Measurements from ENCODE around the gene EEF1G. TPM values are rescaled to one million over a fixed set of nuclear protein-coding genes. Genes with fewer than 3 reads are reported as not detected.

Gene EEF1G
- total RNA-seq, 1 donor from 2014 or later = 958 TPM

- Histone ChIP-seq H3K9me3 (replicated peaks) (no peaks in the 10 kb centered on the region), H3K4me3 (no peak overlapping the region), H3K27ac (replicated peaks) (no peak overlapping the region), H3K4me1 (peaks cover 36% of the 10 kb centered on the region), H3K36me3 (peaks cover 37% of the 10 kb centered on the region), H3K27me3 (ENCODE audit: low read depth) (no peaks in the 10 kb centered on the region)
- intact Hi-C loops (cut with micrococcal nuclease) = no loop called here
- TF ChIP-seq CTCF (IDR thresholded peaks at IDR 0.05; ENCODE audit: borderline replicate concordance) = no peak
- DNase-seq = no peak
These were observed 31.8 kb upstream of the EEF1G start for GRCh38 chr11:62605467-62605866.

GRCh38 chr11:62604460-62605120 is 30.9 kb upstream of the EEF1G start:
- H3K4me1 ChIP-seq = peaks cover 36% of the 10 kb centered on the region
- H3K27ac ChIP-seq (replicated peaks) = no peak overlapping the region
- peaks cover 36% of the 10 kb centered on the region for H3K36me3 ChIP-seq
- no peaks in the 10 kb centered on the region for H3K9me3 ChIP-seq (replicated peaks)
- no peak for DNase-seq
- no peaks in the 10 kb centered on the region for H3K27me3 ChIP-seq (ENCODE audit: low read depth)
- H3K4me3 ChIP-seq = no peak overlapping the region
- intact Hi-C loops (cut with micrococcal nuclease) = no loop called here
- no peak for TF ChIP-seq CTCF (IDR thresholded peaks at IDR 0.05; ENCODE audit: borderline replicate concordance)

GRCh38 chr11:62603776-62604299 is 30.1 kb upstream of the EEF1G start:
- peaks cover 43% of the 10 kb centered on the region for H3K4me1 ChIP-seq
- H3K27ac ChIP-seq (replicated peaks) = no peak overlapping the region
- H3K4me3 ChIP-seq = no peak overlapping the region
- no peaks in the 10 kb centered on the region for H3K27me3 ChIP-seq (ENCODE audit: low read depth)
- DNase-seq = no peak
- no peaks in the 10 kb centered on the region for H3K9me3 ChIP-seq (replicated peaks)
- intact Hi-C loops (cut with micrococcal nuclease) = no loop called here
- TF ChIP-seq CTCF (IDR thresholded peaks at IDR 0.05; ENCODE audit: borderline replicate concordance) = no peak
- H3K36me3 ChIP-seq = peaks cover 29% of the 10 kb centered on the region

GRCh38 chr11:62603072-62603408 is 29.3 kb upstream of the EEF1G start:
- Histone ChIP-seq H3K27ac (replicated peaks) (peak overlapping the region; percentile 95), H3K4me3 (peak overlapping the region; percentile 80), H3K27me3 (ENCODE audit: low read depth) (no peaks in the 10 kb centered on the region), H3K36me3 (peaks cover 35% of the 10 kb centered on the region), H3K4me1 (peaks cover 51% of the 10 kb centered on the region), H3K9me3 (replicated peaks) (no peaks in the 10 kb centered on the region)
- no peak for TF ChIP-seq CTCF (IDR thresholded peaks at IDR 0.05; ENCODE audit: borderline replicate concordance)
- intact Hi-C loops (cut with micrococcal nuclease) = no loop called here
- DNase-seq = no peak

- TF ChIP-seq CTCF (IDR thresholded peaks at IDR 0.05; ENCODE audit: borderline replicate concordance) = peak; percentile 26
- no peaks in the 10 kb centered on the region for H3K27me3 ChIP-seq (ENCODE audit: low read depth)
- DNase-seq = peak; percentile 74
- intact Hi-C loops (cut with micrococcal nuclease) = no loop called here
- H3K27ac ChIP-seq (replicated peaks) = peak overlapping the region; percentile 95
- peak overlapping the region; percentile 80 for H3K4me3 ChIP-seq
- peaks cover 39% of the 10 kb centered on the region for H3K36me3 ChIP-seq
- no peaks in the 10 kb centered on the region for H3K9me3 ChIP-seq (replicated peaks)
- H3K4me1 ChIP-seq = peaks cover 51% of the 10 kb centered on the region
These were observed 28.7 kb upstream of the EEF1G start for GRCh38 chr11:62602141-62603071.

Measured in left ventricle myocardium inferior (tissue), 1 donor.